NCI-H1092 treated with DMSO at 0.1 percent for 48 hours (cell line): ENCODE results near the gene SLC27A5.
A peak's percentile ranks its signal among the peaks of the same experiment; 100 is the strongest.
"Not testable (repeated sequence)": the region's sequence is repeated elsewhere in the genome, so short reads cannot be mapped to it uniquely, and the experiment has no call there.

ENCODE experiments used
- DNase-seq: peaks from one replicate; lab custom pipeline; 2025; lab: John Stamatoyannopoulos, UW

SLC27A5 gene

GRCh38 chr19:58468216-58468839 is 43.5 kb downstream of the SLC27A5 start:
- no peak for DNase-seq

DNA sequence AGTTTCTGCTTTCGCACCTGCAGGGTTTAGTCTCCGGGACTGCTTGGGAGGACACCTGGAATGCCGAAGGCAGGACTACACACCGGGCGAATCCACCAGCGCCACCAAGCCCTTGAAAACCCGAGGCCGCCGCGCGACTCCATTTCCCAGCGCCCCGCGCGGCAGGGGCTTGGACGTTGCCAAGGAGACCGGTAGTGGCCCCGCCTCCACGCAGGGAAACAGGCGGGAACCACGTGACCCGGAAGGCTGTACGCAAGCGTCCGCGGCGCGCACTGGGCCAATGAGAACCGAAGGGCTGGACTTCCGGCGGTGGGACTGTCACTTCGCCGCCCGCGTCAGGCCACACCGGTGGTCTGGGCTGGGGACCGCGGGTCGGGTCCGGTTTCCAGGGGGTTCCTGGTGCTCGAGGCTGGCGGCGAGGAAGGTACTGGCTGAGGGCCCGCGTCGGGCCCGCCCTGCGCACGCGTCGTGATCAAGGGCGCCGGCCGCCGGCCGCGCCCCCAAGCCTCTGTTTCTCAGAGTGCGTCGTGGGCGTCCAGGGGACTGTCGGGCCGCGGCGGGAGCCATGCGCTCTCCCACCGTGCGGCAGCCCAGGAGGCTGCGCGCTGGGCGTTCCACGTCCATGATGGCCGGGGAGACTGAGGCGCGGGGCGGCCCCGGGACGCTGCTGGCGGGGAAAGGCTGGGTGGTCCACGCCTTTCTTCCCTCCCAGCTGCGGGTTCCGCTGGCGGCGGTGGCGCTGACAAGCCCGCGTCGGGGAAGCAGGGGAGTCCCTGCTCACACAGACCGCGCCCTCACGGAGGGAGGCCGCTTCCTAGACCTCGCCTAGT is 44.8 kb downstream of the SLC27A5 start, which contains the start of gene ZNF324:
Gene ZNF324, plus strand, starts transcription at position 321 of the 830 bp plus-strand sequence. CDS start 2,106 bp downstream, outside the sequence.
- DNase-seq = peak; percentile 92

DNA sequence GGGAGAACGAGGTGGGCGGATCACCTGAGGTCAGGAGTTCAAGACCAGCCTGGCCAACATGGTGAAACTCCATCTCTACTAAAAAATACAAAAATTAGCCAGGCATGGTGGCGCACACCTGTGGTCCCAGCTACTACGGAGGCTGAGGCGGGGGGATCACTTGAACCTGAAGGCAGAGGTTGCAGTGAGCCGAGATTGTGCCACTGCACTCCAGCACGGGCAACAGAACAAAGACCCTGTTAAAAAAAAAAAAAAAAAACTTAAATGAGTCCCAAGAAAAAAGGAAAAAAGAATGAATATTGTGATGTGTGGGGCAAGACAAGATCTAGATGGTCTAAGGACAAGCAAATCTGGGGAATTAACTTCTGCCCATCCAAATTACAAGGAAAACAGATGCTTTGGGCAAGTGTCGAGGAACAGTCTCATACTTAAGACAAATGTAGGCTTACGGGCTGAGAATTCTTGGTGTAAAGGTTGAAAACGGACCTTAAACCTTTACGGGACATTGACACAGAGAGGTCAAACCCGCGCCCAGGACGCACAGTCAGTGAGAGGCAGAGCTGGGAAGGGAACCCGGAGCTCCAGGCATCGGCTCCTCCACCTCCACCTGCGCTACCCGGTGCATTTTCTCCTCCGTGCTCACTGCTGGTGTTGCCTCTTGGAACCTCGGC is 45.6 kb downstream of the SLC27A5 start:
- DNase-seq = no peak

DNA sequence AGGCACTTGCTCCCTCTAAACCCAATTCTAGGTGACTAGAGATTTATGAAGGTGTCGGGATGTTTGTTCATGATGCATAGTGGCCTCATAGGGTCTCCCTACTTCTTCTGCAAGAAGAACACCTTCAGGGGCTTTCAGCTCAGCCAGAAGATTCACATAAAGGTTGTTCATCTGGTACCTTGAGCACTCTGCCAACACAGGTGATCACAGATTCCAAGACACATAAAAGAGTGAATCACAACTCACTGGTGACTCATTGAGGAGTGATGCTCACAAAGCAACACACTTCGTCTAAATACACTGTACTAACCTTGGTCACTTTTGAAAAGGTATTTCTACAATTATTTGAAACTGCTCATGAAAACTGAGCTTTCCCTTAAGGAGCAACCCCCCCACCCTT is 51.8 kb downstream of the SLC27A5 start:
- no peak for DNase-seq

- DNase-seq = no peak
Measured at GRCh38 chr19:58456111-58456510, 55.7 kb downstream of the SLC27A5 start.

DNA sequence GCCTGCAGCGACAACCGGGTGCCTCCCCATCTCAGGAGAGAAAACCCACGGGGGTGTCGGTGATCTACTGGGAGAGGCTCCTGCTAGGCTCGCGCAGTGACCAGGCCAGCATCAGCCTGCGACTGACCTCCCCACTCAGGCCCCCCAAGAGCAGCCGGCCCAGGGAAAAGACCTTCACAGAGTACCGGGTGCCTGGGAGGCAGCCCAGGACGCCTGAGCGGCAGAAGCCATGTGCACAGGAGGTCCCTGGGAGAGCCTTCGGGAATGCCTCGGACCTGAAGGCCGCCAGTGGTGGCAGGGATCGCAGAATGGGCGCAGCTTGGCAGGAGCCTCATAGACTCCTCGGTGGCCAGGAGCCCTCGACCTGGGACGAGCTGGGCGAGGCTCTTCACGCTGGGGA is 56.5 kb downstream of the SLC27A5 start:
- no peak for DNase-seq

DNA sequence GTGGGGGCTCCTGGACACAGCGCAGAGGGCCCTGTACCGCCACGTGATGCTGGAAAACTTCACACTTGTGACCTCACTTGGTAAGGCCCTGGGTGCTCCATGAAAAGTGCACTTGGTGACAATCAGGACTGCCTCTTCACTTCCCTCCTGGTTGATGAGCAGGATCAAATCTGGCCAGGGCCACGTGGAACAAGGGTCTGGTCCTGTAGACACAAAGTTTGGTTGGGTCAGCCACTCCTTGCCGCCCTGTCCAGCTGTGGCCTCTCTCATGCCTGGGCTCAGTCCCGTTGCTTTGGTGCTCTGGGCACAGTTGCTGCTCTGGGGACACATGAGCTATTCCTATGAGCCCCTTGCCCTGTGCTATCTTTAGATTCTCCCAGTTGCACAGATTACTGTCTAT is 58.0 kb downstream of the SLC27A5 start:
- no peak for DNase-seq

- DNase-seq = peak; percentile 93
Measured at GRCh38 chr19:58451358-58452101, 60.3 kb downstream of the SLC27A5 start, which contains the start of gene ZNF324B. Gene ZNF324B, plus strand, starts transcription at chr19:58451622. Its CDS starts 2,080 bp downstream, at chr19:58453702.

DNA sequence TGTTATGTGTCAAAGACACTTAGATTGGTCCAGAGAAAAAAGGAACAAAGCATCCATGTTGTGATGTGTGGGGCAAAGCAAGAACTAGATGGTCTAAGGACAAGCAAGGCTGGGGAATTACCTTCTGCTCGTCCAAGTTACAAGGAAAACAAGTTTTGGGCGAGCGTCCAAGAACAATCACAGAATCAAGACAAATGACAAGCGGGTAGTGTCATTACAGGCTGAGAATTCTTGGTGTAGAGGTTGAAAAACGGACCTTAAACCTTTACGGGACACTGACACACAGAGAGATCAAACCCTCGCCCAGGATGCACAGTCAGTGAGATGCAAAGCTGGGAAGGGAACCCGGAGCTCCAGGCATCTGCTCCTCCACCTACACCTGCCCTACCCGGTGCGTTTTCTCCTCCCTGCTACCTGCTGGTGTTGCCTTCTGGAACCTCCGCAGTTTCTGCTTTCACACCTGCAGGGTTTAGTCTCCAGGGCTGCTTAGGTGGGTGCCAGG is 60.9 kb downstream of the SLC27A5 start:
- DNase-seq = peak; percentile 51

GRCh38 chr19:58449980-58450379 is 61.8 kb downstream of the SLC27A5 start:
- not testable (repeated sequence) for DNase-seq

- DNase-seq = not testable (repeated sequence)
Measured at GRCh38 chr19:58448860-58449259, 62.9 kb downstream of the SLC27A5 start.
